D721Med (cell line): ENCODE data around the gene SYNGR4.

Experiments used
- DNase-seq: peaks from one replicate; pipeline ENCODE4 v3.0.0; 2011; ENCODE audit warnings: low spot score; ENCODE audit not compliant: insufficient read length
- FAIRE-seq: peaks from 2 replicates; lab custom pipeline; 2011; peaks lifted over from hg19 to GRCh38; lab: Jason Lieb, UNC
- TF ChIP-seq, protein P1 (sequence below): IDR thresholded peaks from 2 replicates; pipeline ENCODE4 v1.5.1; 2012; ENCODE audit warnings: mild to moderate bottlenecking, control low read depth; ENCODE audit not compliant: insufficient read depth; ENCODE audit errors: missing control alignments

SYNGR4 gene

DNA sequence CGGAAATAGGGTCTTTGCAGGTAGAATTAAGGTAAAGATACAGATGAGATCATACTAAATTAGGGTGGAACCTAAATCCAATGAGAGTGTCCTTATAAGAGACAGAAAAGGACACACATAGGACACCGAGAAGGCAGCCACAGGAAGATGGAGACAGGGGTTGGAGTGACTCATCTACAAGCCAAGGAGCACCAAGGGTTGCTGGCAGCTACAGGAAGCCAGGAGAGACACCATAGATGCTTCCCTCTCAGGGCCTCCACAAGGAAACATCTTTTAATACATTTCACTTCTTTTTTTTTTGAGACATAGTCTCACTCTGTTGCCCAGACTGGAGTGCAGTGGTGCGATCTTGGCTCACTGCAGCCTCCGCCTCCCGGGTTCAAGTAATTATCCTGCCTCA is 10.5 kb upstream of the SYNGR4 start:
- FAIRE-seq (no peak), DNase-seq (no peak)
- TF ChIP-seq, protein P1, sequence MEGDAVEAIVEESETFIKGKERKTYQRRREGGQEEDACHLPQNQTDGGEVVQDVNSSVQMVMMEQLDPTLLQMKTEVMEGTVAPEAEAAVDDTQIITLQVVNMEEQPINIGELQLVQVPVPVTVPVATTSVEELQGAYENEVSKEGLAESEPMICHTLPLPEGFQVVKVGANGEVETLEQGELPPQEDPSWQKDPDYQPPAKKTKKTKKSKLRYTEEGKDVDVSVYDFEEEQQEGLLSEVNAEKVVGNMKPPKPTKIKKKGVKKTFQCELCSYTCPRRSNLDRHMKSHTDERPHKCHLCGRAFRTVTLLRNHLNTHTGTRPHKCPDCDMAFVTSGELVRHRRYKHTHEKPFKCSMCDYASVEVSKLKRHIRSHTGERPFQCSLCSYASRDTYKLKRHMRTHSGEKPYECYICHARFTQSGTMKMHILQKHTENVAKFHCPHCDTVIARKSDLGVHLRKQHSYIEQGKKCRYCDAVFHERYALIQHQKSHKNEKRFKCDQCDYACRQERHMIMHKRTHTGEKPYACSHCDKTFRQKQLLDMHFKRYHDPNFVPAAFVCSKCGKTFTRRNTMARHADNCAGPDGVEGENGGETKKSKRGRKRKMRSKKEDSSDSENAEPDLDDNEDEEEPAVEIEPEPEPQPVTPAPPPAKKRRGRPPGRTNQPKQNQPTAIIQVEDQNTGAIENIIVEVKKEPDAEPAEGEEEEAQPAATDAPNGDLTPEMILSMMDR = no peak

DNA sequence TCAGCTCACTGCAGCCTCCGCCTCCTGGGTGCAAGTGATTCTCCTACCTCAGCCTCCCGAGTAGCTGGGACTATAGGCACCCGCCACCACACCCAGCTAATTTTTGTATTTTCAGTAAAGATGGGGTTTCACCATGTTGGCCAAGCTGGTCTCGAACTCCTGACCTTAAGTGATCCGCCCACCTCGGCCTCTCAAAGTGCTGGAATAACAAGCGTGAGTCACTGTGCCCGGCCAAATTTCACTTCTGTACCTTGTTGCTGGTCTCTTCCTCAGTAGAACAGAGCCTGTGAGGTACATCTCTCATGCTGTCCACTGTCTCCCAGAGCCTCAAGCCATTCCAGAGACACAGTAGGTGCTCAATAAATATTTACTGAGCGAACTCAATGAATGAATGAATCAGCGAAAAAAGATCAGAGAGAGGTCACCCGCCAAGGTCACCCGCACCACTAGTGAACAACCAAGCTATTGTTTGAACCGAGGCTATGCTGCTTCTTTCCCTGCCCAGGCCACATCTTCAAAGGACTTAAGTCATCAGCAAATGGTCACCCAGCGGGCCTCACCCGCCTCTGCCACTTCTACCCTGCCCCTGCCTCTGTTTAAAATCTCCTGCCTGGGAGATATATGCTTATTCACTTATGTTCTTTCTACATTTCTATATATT is 9.7 kb upstream of the SYNGR4 start:
- DNase-seq (no peak), FAIRE-seq (no peak)
- TF ChIP-seq, protein P1 = no peak

DNA sequence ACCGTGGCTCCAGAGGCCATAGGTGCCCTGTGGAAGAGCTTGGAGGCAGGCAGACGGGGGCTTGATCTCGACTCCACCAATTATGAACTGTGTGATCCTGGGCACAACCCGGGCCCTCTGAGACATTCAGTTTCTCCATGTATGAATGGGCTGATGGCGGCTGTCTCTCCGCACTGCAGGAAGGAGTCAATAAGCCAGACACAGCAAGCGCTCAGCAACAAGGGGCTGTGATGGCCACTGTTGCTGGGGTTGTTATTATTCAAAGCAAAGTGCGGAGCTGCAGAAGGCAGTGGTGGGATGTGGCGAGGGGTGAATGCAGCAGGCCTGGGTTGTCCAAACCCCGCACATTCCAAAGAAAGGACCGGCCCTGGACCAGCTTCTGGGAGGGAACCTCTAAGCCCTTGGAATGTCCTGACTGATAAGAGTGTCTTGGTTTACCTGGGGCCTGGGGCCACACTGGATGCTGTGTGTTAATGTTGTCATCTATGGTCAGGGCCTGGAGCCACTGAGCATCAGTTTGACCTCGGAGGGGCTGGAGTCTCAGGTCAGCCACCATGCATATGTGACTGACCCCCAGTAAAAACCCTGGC is 8.7 kb upstream of the SYNGR4 start:
- FAIRE-seq = no peak
- TF ChIP-seq, protein P1 = no peak
- DNase-seq = no peak

GRCh38 chr19:48359123-48359522 is 5.0 kb upstream of the SYNGR4 start:
- TF ChIP-seq, protein P1 = no peak
- DNase-seq (no peak), FAIRE-seq (no peak)

DNA sequence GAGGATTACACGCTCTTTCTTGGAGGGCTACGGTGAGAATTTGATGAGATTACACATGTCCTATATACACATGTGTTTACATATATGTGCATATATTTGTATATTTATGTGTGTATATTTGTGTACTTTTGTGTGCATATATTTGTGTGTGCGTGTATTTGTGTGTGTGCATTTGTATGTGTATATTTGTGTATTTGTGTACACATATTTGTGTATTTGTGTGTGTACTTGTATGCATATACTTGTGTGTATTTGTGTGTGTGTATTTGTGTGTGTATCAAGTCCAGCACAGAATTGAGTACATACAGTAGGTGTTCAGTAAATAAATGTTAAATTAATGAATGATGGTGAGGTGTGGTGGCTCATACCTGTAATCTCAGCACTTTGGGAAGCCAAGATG is 2.3 kb upstream of the SYNGR4 start:
- no peak for FAIRE-seq
- TF ChIP-seq, protein P1 = no peak
- no peak for DNase-seq

- peak; percentile 74 for DNase-seq
- no peak for FAIRE-seq
These were observed 1.3 kb upstream of the SYNGR4 start for GRCh38 chr19:48362716-48363499.

More at GRCh38 chr19:48362716-48363499, 1.3 kb upstream of the SYNGR4 start:
- TF ChIP-seq, protein P1 = no peak
